Peyer's patch (tissue), 4 donors: ENCODE measurements around the gene USP43. TPM values are rescaled to one million over a fixed set of nuclear protein-coding genes. Genes with fewer than 3 reads are reported as not detected.

Experiments
- DNase-seq, 3 donors: peaks; one replicate each; pipeline ENCODE4 v3.0.0-alpha.2; 2017 to 2019
- H3K27ac ChIP-seq, 4 donors: fragments of 200-600 bp; sonication (generic); one replicate each; pipeline ENCODE4 v1.5.1; 2016 to 2019
- H3K27me3 ChIP-seq, 2 donors: fragments of 200-600 bp; sonication (generic); one replicate each; pipeline ENCODE4 v1.5.1; 2019
- H3K36me3 ChIP-seq, 3 donors: fragments of 200-600 bp; sonication (generic); one replicate each; pipeline ENCODE4 v1.5.1; 2016 to 2019
- H3K4me1 ChIP-seq, 4 donors: fragments of 200-600 bp; sonication (generic); one replicate each; pipeline ENCODE4 v1.5.1; 2016 to 2019
- H3K4me3 ChIP-seq, 4 donors: fragments of 200-600 bp; sonication (generic); 1 replicate in 3 of 4; 2 replicates in 1 of 4; pipeline ENCODE4 v1.5.1; 2016 to 2019; ENCODE audit warnings: mild to moderate bottlenecking in 1 of 4
- H3K9me3 ChIP-seq, 4 donors: fragments of 200-600 bp; sonication (generic); one replicate each; pipeline ENCODE4 v1.5.1; 2016 to 2019; ENCODE audit warnings: mild to moderate bottlenecking in 1 of 4
- CTCF ChIP-seq, 6 experiments: fragments of 450-650 bp in 4 of 6; fragments of 200-600 bp in 2 of 6; sonication (generic) in 1 of 6; IDR thresholded peaks; one replicate each; pipeline ENCODE4 v1.5.1; 2017 to 2019; ENCODE audit warnings: antibody characterized with exemption in 6 of 6, mild to moderate bottlenecking in 3 of 6, moderate library complexity in 1 of 6
- POLR2A ChIP-seq, 2 donors: fragments of 450-650 bp; IDR thresholded peaks; one replicate each; pipeline ENCODE4 v1.5.1; 2017; ENCODE audit warnings: antibody characterized with exemption in 2 of 2, mild to moderate bottlenecking in 2 of 2, moderate library complexity in 2 of 2
- total RNA-seq, 4 donors: library from RNA; depleted of rRNA; stranded (reverse); fragments of >200 nt; gene quantifications; one replicate each; pipeline ENCODE4 v1.1.0, GENCODE V29; 2016

The USP43 gene
- total RNA-seq, 4 donors from 2014 or later = 7.4 to 34.8 (median 21.5) TPM

GRCh38 chr17:9702914-9703780 is 57.8 kb downstream of the USP43 start:
- TF ChIP-seq CTCF (IDR thresholded peaks at IDR 0.05) (no peak), POLR2A (IDR thresholded peaks at IDR 0.05) (no peak)
- Histone ChIP-seq H3K9me3 (peaks cover 0 to 5% (median 0%) of the 10 kb centered on the region in 4 donors), H3K4me3 (no peak overlapping the region), H3K27ac (no peak overlapping the region), H3K27me3 (no peaks in the 10 kb centered on the region), H3K36me3 (no peaks in the 10 kb centered on the region), H3K4me1 (no peaks in the 10 kb centered on the region)
- DNase-seq = no peak

GRCh38 chr17:9703781-9704082 is 58.4 kb downstream of the USP43 start:
- TF ChIP-seq CTCF (IDR thresholded peaks at IDR 0.05) = no peak
- no peak for TF ChIP-seq POLR2A (IDR thresholded peaks at IDR 0.05)
- H3K27ac ChIP-seq = no peak overlapping the region
- no peaks in the 10 kb centered on the region for H3K4me1 ChIP-seq
- no peak for DNase-seq
- H3K36me3 ChIP-seq = no peaks in the 10 kb centered on the region
- H3K4me3 ChIP-seq = no peak overlapping the region
- peaks cover 0 to 5% (median 0%) of the 10 kb centered on the region in 4 donors for H3K9me3 ChIP-seq
- no peaks in the 10 kb centered on the region for H3K27me3 ChIP-seq

- no peak for DNase-seq
- Histone ChIP-seq H3K27ac (no peak overlapping the region), H3K4me3 (no peak overlapping the region), H3K36me3 (no peaks in the 10 kb centered on the region), H3K9me3 (no peaks in the 10 kb centered on the region), H3K4me1 (no peaks in the 10 kb centered on the region), H3K27me3 (no peaks in the 10 kb centered on the region)
- TF ChIP-seq POLR2A (IDR thresholded peaks at IDR 0.05) (no peak), CTCF (IDR thresholded peaks at IDR 0.05) (no peak)
Measured at GRCh38 chr17:9705745-9706144, 60.4 kb downstream of the USP43 start.

- no peak for TF ChIP-seq CTCF (IDR thresholded peaks at IDR 0.05)
- no peak for TF ChIP-seq POLR2A (IDR thresholded peaks at IDR 0.05)
- Histone ChIP-seq H3K27me3 (no peaks in the 10 kb centered on the region), H3K9me3 (no peaks in the 10 kb centered on the region), H3K36me3 (peaks cover 0 to 7% (median 0%) of the 10 kb centered on the region in 3 donors), H3K4me1 (no peaks in the 10 kb centered on the region), H3K27ac (no peak overlapping the region), H3K4me3 (no peak overlapping the region)
- no peak for DNase-seq
Measured at GRCh38 chr17:9707948-9708347, 62.6 kb downstream of the USP43 start.

- Histone ChIP-seq H3K27ac (no peak overlapping the region), H3K9me3 (no peaks in the 10 kb centered on the region), H3K4me1 (no peaks in the 10 kb centered on the region), H3K27me3 (no peaks in the 10 kb centered on the region), H3K36me3 (peaks cover 0 to 20% (median 0%) of the 10 kb centered on the region in 3 donors), H3K4me3 (no peak overlapping the region)
- no peak for TF ChIP-seq CTCF (IDR thresholded peaks at IDR 0.05)
- no peak for TF ChIP-seq POLR2A (IDR thresholded peaks at IDR 0.05)
- no peak for DNase-seq
Measured at GRCh38 chr17:9714801-9715200, 69.5 kb downstream of the USP43 start.
